Endothelial cell (in vitro differentiated cells): ENCODE data around the gene F8. TPM values are rescaled to one million over a fixed set of nuclear protein-coding genes. Genes with fewer than 3 reads are reported as not detected.

Experiments used
- DNase-seq: peaks from one replicate; pipeline ENCODE4 v3.0.0; 2021; ENCODE audit warnings: low spot score
- H3K27ac Mint-ChIP-seq: one replicate; pipeline ENCODE4 v1.8.0; 2021; ENCODE audit warnings: mixed read lengths, inconsistent platforms; ENCODE audit not compliant: unreplicated experiment
- H3K27me3 Mint-ChIP-seq: one replicate; pipeline ENCODE4 v1.8.0; 2021; ENCODE audit warnings: mild to moderate bottlenecking, moderate library complexity, mixed read lengths, inconsistent platforms; ENCODE audit not compliant: unreplicated experiment
- H3K36me3 Mint-ChIP-seq: one replicate; pipeline ENCODE4 v1.8.0; 2021; ENCODE audit warnings: mild to moderate bottlenecking, low read depth, mixed read lengths, inconsistent platforms; ENCODE audit not compliant: unreplicated experiment
- H3K4me1 Mint-ChIP-seq: one replicate; pipeline ENCODE4 v1.8.0; 2021; ENCODE audit warnings: mild to moderate bottlenecking, mixed read lengths, inconsistent platforms; ENCODE audit not compliant: unreplicated experiment
- H3K4me3 Mint-ChIP-seq: one replicate; pipeline ENCODE4 v1.8.0; 2021; ENCODE audit warnings: mild to moderate bottlenecking, mixed read lengths, inconsistent platforms; ENCODE audit not compliant: unreplicated experiment
- H3K9me3 Mint-ChIP-seq: one replicate; pipeline ENCODE4 v1.8.0; 2021; ENCODE audit warnings: mixed read lengths, inconsistent platforms; ENCODE audit not compliant: unreplicated experiment
- CTCF ChIP-seq: fragments of 200-600 bp; sonication (generic); IDR thresholded peaks from one replicate; pipeline ENCODE4 v1.5.0; 2021; ENCODE audit warnings: antibody characterized with exemption; ENCODE audit not compliant: unreplicated experiment
- microRNA-seq: library from miRNA; unstranded; fragments of <30 nt; microRNA quantifications from one replicate; pipeline ENCODE4, GENCODE V29; 2020; ENCODE audit not compliant: unreplicated experiment
- total RNA-seq: library from RNA; stranded (reverse); fragmentation: NEBNext Ultra II Directional; extraction: Animal tissue kit (Norgen Biotek cat#: 25700); gene quantifications from one replicate; pipeline ENCODE4 v1.2.1, GENCODE V29; 2021; ENCODE audit not compliant: unreplicated experiment

Gene F8
- total RNA-seq, 1 donor from 2014 or later: 4.5 TPM

- Mint-ChIP-seq H3K27ac (no peak overlapping the region), H3K36me3 (no peaks in the 10 kb centered on the region), H3K4me1 (no peaks in the 10 kb centered on the region), H3K27me3 (no peaks in the 10 kb centered on the region), H3K9me3 (no peaks in the 10 kb centered on the region), H3K4me3 (no peak overlapping the region)
- no peak for TF ChIP-seq CTCF
- DNase-seq: no peak
These were observed 229.3 kb downstream of the F8 start for GRCh38 chrX:154793084-154793795.

- DNase-seq: no peak
- peaks cover 2% of the 10 kb centered on the region for H3K27me3 Mint-ChIP-seq
- peaks cover 2% of the 10 kb centered on the region for H3K36me3 Mint-ChIP-seq
- H3K9me3 Mint-ChIP-seq: no peaks in the 10 kb centered on the region
- no peak for TF ChIP-seq CTCF
- no peak overlapping the region for H3K27ac Mint-ChIP-seq
- H3K4me3 Mint-ChIP-seq: no peak overlapping the region
- H3K4me1 Mint-ChIP-seq: peaks cover 1% of the 10 kb centered on the region
These were observed 230.6 kb downstream of the F8 start for GRCh38 chrX:154791939-154792338.

- no peak for DNase-seq
- Mint-ChIP-seq H3K27me3 (peaks cover 2% of the 10 kb centered on the region), H3K9me3 (no peaks in the 10 kb centered on the region), H3K27ac (no peak overlapping the region), H3K4me1 (peaks cover 2% of the 10 kb centered on the region), H3K36me3 (peaks cover 4% of the 10 kb centered on the region), H3K4me3 (no peak overlapping the region)
- TF ChIP-seq CTCF: no peak
These were observed 231.1 kb downstream of the F8 start for GRCh38 chrX:154791467-154791866.

Small RNAs within 50 kb of the gene (microRNA-seq; reads per million reads assigned to microRNA genes)
- not detected for gene MIR1184-1

Other genes starting within 250 kb of the F8 start
- 11.3 TPM for gene MPP1, start 217.2 kb downstream of the F8 start, total RNA-seq
- not detected for gene SMIM9, start 188.1 kb downstream of the F8 start, total RNA-seq
- 24.4 TPM for gene F8A1, start 136.4 kb downstream of the F8 start, total RNA-seq
- 54.5 TPM for gene FUNDC2, start 4.1 kb upstream of the F8 start, total RNA-seq
- gene CMC4, start 48.4 kb upstream of the F8 start, total RNA-seq: 6.1 TPM
- 15.2 TPM for gene MTCP1, start 48.4 kb upstream of the F8 start, total RNA-seq
- gene BRCC3, start 48.8 kb upstream of the F8 start, total RNA-seq: 42.5 TPM
- gene VBP1, start 193.7 kb upstream of the F8 start, total RNA-seq: 39.0 TPM
- 1.3 TPM for gene RAB39B, start 241.8 kb upstream of the F8 start, total RNA-seq